Suprapubic skin (tissue), 4 donors: ENCODE results near the gene HCRTR2. TPM values are rescaled to one million over a fixed set of nuclear protein-coding genes. Genes with fewer than 3 reads are reported as not detected.

Experiments
- total RNA-seq, 4 donors: library from RNA; depleted of rRNA; stranded (reverse); fragments of >200 nt; gene quantifications; one replicate each; pipeline ENCODE4 v1.1.0, GENCODE V29; 2016

Gene HCRTR2
- total RNA-seq, 4 donors from 2014 or later: not detected

Other genes with a start within 250 kb of the HCRTR2 start
- gene GFRAL, start 153.0 kb downstream of the HCRTR2 start, total RNA-seq: not detected